ENCODE results near the gene COMMD2. TPM values are rescaled to one million over a fixed set of nuclear protein-coding genes. Genes with fewer than 3 reads are reported as not detected.

The COMMD2 gene
- total RNA-seq, 4 donors from 2014 or later, result 15.6 to 71.8 (median 32.7) TPM

- no peak for DNase-seq
- H3K36me3 ChIP-seq, result no peaks in the 10 kb centered on the region
- no peak for TF ChIP-seq POLR2A (IDR thresholded peaks at IDR 0.05)
- TF ChIP-seq CTCF (IDR thresholded peaks at IDR 0.05), result no peak
- no peak overlapping the region for H3K4me3 ChIP-seq
- no peak overlapping the region for H3K27ac ChIP-seq
- intact Hi-C loops (cut with DNase I; ENCODE audit: low total_unique reads), result no loop called here
- H3K9me3 ChIP-seq, result no peaks in the 10 kb centered on the region
- no peaks in the 10 kb centered on the region for H3K27me3 ChIP-seq
- no peaks in the 10 kb centered on the region for H3K4me1 ChIP-seq
Measured at GRCh38 chr3:149781741-149782140, 29.5 kb upstream of the COMMD2 start.

GRCh38 chr3:149781211-149781610 is 28.9 kb upstream of the COMMD2 start:
- H3K4me1 ChIP-seq, result no peaks in the 10 kb centered on the region
- H3K36me3 ChIP-seq, result no peaks in the 10 kb centered on the region
- TF ChIP-seq POLR2A (IDR thresholded peaks at IDR 0.05) (no peak), CTCF (IDR thresholded peaks at IDR 0.05) (no peak)
- no peak overlapping the region for H3K4me3 ChIP-seq
- intact Hi-C loops (cut with DNase I; ENCODE audit: low total_unique reads), result no loop called here
- H3K9me3 ChIP-seq, result no peaks in the 10 kb centered on the region
- DNase-seq, result no peak
- H3K27ac ChIP-seq, result no peak overlapping the region
- no peaks in the 10 kb centered on the region for H3K27me3 ChIP-seq

GRCh38 chr3:149777414-149778214 is 25.3 kb upstream of the COMMD2 start:
- no peaks in the 10 kb centered on the region for H3K9me3 ChIP-seq
- intact Hi-C loops (cut with DNase I; ENCODE audit: low total_unique reads), result no loop called here
- no peak for DNase-seq
- H3K4me1 ChIP-seq, result no peaks in the 10 kb centered on the region
- H3K36me3 ChIP-seq, result no peaks in the 10 kb centered on the region
- H3K27me3 ChIP-seq, result no peaks in the 10 kb centered on the region
- H3K4me3 ChIP-seq, result no peak overlapping the region
- H3K27ac ChIP-seq, result no peak overlapping the region
- TF ChIP-seq POLR2A (IDR thresholded peaks at IDR 0.05), result no peak

GRCh38 chr3:149776170-149776569 is 23.9 kb upstream of the COMMD2 start:
- intact Hi-C loops (cut with DNase I; ENCODE audit: low total_unique reads), result no loop called here
- Histone ChIP-seq H3K27ac (no peak overlapping the region), H3K36me3 (no peaks in the 10 kb centered on the region), H3K9me3 (no peaks in the 10 kb centered on the region), H3K27me3 (no peaks in the 10 kb centered on the region), H3K4me1 (no peaks in the 10 kb centered on the region), H3K4me3 (no peak overlapping the region)
- DNase-seq, result no peak
- no peak for TF ChIP-seq POLR2A (IDR thresholded peaks at IDR 0.05)
- no peak for TF ChIP-seq CTCF (IDR thresholded peaks at IDR 0.05)

GRCh38 chr3:149772861-149773260 is 20.6 kb upstream of the COMMD2 start:
- Histone ChIP-seq H3K4me1 (no peaks in the 10 kb centered on the region), H3K27ac (no peak overlapping the region), H3K36me3 (no peaks in the 10 kb centered on the region), H3K27me3 (no peaks in the 10 kb centered on the region), H3K9me3 (no peaks in the 10 kb centered on the region), H3K4me3 (no peak overlapping the region)
- intact Hi-C loops (cut with DNase I; ENCODE audit: low total_unique reads), result no loop called here
- no peak for TF ChIP-seq CTCF (IDR thresholded peaks at IDR 0.05)
- no peak for TF ChIP-seq POLR2A (IDR thresholded peaks at IDR 0.05)
- DNase-seq, result no peak
